Erythroblast (primary cell): ENCODE results near the gene TMEM131L.

ENCODE experiments used
- GATA1 ChIP-seq: IDR thresholded peaks from 2 replicates; pipeline ENCODE4 v1.6.1; 2011; ENCODE audit warnings: low read depth, mild to moderate bottlenecking, control low read depth, low read length, moderate library complexity
- POLR2A ChIP-seq: IDR thresholded peaks from 2 replicates; pipeline ENCODE4 v1.6.1; 2011; ENCODE audit warnings: mild to moderate bottlenecking, low read length

DNA sequence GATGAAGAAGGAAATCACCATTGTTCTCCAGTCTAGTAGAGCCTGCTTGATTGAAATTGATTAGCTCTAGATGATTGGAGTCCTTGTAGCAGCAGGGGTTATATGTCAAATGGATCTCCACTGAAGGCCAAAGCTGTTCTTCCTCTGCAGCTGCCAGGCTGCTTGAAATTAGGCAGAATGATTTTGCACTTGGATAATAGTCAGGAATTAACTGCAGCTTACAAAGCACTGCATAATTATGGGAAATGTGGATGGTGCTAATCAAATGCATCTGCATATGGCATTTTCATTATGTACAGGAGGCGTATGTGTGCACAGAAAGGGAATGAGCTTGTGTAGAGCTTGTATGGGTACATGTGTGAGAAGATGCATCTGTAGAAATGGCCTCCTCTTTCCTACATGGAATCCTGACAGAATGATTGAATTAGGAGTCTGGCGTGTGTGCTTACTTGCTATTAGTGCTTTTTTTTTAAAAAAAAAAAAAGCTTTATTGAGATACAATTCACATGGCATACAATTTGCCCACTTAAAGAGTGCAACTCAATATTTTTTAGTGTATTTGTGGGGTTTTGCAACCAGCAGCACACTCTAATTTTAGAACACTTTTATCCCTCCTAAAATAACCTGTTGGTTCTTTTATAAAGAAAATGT is 65.9 kb downstream of the TMEM131L start:
- TF ChIP-seq POLR2A (no peak), GATA1 (no peak)
